Muscle of leg (tissue), 11 donors: ENCODE data around the gene KLHL24. TPM values are rescaled to one million over a fixed set of nuclear protein-coding genes. Genes with fewer than 3 reads are reported as not detected.
"Not testable (repeated sequence)": the region's sequence is repeated elsewhere in the genome, so short reads cannot be mapped to it uniquely, and the experiment has no call there.

ENCODE experiments used
- DNase-seq: peaks from one replicate; pipeline ENCODE4 v3.0.0; 2013
- H3K27ac ChIP-seq: one replicate; pipeline ENCODE4 v1.5.1; 2013; ENCODE audit warnings: mild to moderate bottlenecking, low read length, control low read depth
- H3K27me3 ChIP-seq: one replicate; pipeline ENCODE4 v1.6.1; 2013; ENCODE audit warnings: low read length; ENCODE audit not compliant: control insufficient read depth, insufficient read depth
- H3K36me3 ChIP-seq: one replicate; pipeline ENCODE4 v1.6.1; 2013; ENCODE audit warnings: low read length; ENCODE audit not compliant: control insufficient read depth, insufficient read depth
- H3K4me1 ChIP-seq: one replicate; pipeline ENCODE4 v1.6.1; 2013; ENCODE audit warnings: low read length; ENCODE audit not compliant: control insufficient read depth, insufficient read depth
- H3K4me3 ChIP-seq: one replicate; pipeline ENCODE4 v1.5.1; 2013; ENCODE audit warnings: low read length, control low read depth
- H3K9me3 ChIP-seq: replicated peaks from 2 replicates; pipeline ENCODE4 v1.6.1; 2013; ENCODE audit warnings: low read depth, low read length; ENCODE audit not compliant: control insufficient read depth
- WGBS: methylation state at CpG from one replicate; pipeline ENCODE4 v1.1.5; 2013; ENCODE audit warnings: missing lambda C conversion rate; ENCODE audit not compliant: insufficient coverage; 5-methylcytosine and 5-hydroxymethylcytosine counted together
- polyA plus RNA-seq, 8 donors: library from polyadenylated mRNA; unstranded; fragments of 120-200 nt; gene quantifications; one replicate each; pipeline versions ENCODE4 v1.2.1 to v1.2.3, GENCODE V29; 2013; ENCODE audit warnings: inconsistent platforms in 1 of 8, low replicate concordance in 1 of 8; ENCODE audit not compliant: insufficient read length in 8 of 8, insufficient read depth in 1 of 8
- total RNA-seq: library from RNA; stranded (reverse); fragments of 120-200 nt; gene quantifications from one replicate; pipeline ENCODE4 v1.2.4, GENCODE V29; 2013

The KLHL24 gene
- total and polyA plus RNA-seq, 9 donors: 19.1 to 75.8 (median 25.8) TPM

DNA sequence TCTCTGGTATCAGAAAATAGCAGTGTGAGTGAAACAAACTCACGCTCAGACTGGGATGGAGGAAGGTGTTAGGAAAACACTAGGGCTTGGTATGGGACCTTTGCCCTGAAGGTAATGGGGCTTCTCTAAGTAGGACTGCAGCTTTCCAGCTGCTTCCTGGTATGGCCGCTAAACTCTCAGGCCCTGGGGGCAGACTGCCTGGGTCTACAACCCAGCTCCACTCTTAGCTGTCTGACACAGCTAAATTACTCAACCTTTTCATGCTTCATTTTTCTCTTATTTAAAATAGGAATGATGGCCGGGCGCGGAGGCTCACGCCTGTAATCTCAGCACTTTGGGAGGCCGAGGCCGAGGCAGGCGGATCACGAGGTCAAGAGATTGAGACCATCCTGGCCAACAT lies 57.0 kb downstream of the KLHL24 start:
- Histone ChIP-seq H3K4me3 (no peak overlapping the region), H3K36me3 (no peaks in the 10 kb centered on the region), H3K4me1 (no peaks in the 10 kb centered on the region), H3K27ac (no peak overlapping the region), H3K27me3 (no peaks in the 10 kb centered on the region), H3K9me3 (no peaks in the 10 kb centered on the region)
- 84% methylated on average over 6 of the region's 10 CpGs for WGBS
- DNase-seq: no peak

DNA sequence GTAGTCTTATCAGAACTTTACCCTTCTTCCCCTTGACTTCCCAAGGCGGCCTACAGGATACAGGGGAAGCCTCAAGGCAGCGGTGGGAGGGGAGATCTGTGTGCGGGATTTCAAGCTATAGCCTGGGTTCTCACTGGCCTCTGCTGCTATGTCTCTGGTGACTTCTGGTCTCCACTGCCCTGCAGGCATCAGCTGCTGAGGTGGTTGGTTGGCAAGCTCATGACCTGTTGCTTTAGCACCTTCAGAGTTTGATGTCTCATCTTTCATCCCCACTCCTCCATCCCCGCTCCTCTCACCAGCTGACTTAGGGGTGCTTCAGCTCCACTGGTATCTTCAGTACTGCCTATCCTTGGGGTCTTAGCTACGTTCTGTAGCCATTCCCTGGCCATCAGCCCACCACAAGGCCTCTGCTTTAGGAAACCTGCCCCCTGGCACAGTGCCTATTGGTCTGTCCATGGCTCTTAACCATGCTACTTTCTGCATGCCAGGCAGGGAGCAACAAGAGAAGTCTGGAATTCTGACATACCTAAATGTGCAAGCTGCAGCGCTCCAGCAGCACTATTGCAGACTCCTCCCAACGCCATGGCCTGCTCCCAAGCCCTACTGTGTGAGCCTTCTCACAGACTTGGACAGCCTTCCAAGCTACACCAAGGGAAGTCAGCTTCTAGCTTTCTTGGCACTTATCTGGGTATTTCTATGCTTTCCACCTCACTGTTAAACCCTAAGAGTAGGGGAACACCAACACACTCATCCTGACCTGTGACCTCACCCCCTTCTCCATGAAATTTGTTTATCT lies 60.3 kb downstream of the KLHL24 start:
- peaks cover 9% of the 10 kb centered on the region for H3K4me1 ChIP-seq
- WGBS: 84% methylated on average over 5 of the region's 7 CpGs
- H3K36me3 ChIP-seq: no peaks in the 10 kb centered on the region
- peak; percentile 15 for DNase-seq
- H3K9me3 ChIP-seq: no peaks in the 10 kb centered on the region
- H3K4me3 ChIP-seq: no peak overlapping the region
- no peak overlapping the region for H3K27ac ChIP-seq
- H3K27me3 ChIP-seq: no peaks in the 10 kb centered on the region

DNA sequence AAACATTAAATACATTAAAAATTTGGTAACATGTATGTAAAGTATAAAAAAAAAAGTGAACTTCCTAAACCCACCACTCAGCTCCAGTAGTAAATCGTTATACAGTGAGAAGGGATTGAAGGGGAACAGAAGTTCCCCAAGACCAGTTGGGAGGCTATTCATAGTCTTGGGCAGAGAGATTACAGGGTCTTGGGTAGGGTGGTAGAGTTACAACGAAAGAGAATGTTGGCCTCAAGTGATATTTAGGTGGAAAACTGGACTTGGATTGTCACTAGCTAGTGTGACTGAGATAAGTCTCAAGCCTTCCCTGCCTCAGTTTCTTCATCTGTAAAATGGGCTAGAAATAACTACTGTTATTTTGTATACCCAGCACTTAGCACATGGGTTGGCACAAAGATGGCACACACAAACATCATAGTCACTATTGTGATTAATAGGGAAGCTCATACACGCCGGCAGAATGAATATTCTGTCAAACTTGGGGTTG lies 61.7 kb downstream of the KLHL24 start:
- WGBS: 33% methylated on average over 3 of the region's 4 CpGs
- Histone ChIP-seq H3K4me1 (peaks cover 13% of the 10 kb centered on the region), H3K36me3 (peaks cover 4% of the 10 kb centered on the region), H3K27me3 (no peaks in the 10 kb centered on the region), H3K9me3 (no peaks in the 10 kb centered on the region), H3K27ac (peak overlapping the region; percentile 48), H3K4me3 (peak overlapping the region; percentile 93)
- no peak for DNase-seq

DNA sequence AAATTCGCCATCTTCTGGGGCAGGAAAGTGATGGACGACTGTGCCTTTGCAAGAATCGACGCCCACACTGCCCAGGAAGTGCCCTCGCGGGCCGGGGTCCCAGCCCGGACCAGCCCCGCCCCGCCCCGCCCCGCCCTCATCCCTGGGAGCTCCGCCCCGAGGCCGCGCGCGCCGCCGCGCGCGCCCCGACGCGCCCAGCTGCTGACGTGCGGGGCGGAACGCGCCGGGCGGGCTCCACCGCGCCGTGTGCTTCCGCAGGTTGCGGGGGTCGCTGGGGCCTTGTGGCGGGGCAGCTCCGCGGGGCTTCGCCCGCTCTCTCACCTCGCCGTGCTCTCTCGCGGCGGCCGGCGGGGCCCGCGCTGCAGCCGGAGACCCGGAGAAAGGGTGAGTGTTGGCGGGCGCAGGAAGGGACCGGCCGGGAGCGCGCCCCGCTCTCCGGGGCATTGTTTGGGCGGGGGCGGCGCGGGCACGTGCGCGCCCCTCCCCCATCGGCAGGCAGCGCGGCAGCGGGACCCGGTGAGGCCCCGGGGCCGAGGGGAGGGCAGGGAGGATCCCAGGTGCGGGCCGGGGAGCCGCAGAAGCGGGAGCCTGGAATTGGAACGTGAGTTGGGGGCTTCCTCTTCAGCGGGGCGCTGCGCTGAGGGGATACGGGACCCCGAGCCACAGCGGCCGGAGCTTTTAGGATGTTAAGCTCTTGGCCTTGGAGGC lies 62.3 kb downstream of the KLHL24 start, which contains the start of gene YEATS2:
Gene YEATS2 (plus strand): TSS at position 188 of the 708 bp plus-strand sequence. CDS start 17,366 bp downstream, outside the sequence.
- H3K4me3 ChIP-seq: peak within 1 kb of the TSS; percentile 93
- peaks cover 13% of the 10 kb centered on the region for H3K4me1 ChIP-seq
- H3K36me3 ChIP-seq: peaks cover 5% of the 10 kb centered on the region
- H3K27me3 ChIP-seq: no peaks in the 10 kb centered on the region
- H3K27ac ChIP-seq: peak within 1 kb of the TSS; percentile 95
- DNase-seq: peak; percentile 87
- no peaks in the 10 kb centered on the region for H3K9me3 ChIP-seq
- WGBS: under 1% methylated on average over 86 of the region's 89 CpGs

DNA sequence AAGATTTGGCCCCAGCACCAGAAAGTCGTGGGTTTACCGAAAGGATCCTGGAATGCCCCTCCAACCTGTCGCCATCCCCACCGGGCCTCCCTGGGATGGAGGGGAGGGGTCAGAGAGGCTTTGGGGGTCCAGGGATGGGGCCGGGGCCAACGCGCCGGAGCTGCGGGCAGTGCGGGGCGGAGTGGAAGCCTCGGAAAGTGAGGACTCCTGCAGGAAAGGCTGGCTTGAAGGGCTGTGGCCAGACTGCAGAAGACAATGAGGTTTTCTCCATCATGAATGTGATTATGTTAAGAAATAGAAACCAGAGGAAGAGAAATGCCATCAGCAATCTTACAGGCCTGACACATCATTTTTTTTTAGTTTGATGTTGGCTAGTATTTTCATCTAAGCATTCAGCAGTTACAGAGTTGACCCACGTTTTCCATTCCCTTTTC lies 62.9 kb downstream of the KLHL24 start:
- Histone ChIP-seq H3K9me3 (no peaks in the 10 kb centered on the region), H3K27ac (peak overlapping the region; percentile 95), H3K4me1 (peaks cover 13% of the 10 kb centered on the region), H3K27me3 (no peaks in the 10 kb centered on the region), H3K4me3 (peak overlapping the region; percentile 93), H3K36me3 (peaks cover 5% of the 10 kb centered on the region)
- WGBS: 2% methylated on average over 9 of the region's 13 CpGs
- peak; percentile 56 for DNase-seq

DNA sequence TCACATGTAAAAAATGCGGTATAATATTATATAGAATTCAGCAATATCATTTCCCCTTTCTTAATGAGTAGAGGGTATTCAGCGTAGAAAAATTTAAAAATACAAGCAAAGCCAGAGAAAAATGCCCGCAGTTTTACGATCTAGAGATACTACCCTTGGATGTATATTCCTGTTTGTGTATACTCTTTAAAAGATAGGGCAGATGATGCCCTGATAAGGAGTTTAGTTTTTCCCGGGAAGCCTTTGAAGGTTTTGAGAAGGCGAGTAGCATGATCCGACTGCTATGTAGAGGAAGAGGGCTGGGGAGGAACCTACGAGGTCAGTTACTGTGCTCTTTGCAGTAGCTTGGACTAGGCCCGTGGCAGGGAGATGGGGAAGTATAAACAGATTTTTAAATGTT lies 63.3 kb downstream of the KLHL24 start:
- WGBS: 1% methylated on average over 5 of the region's 9 CpGs
- Histone ChIP-seq H3K4me3 (peak overlapping the region; percentile 93), H3K27me3 (no peaks in the 10 kb centered on the region), H3K4me1 (peaks cover 13% of the 10 kb centered on the region), H3K36me3 (peaks cover 5% of the 10 kb centered on the region), H3K9me3 (no peaks in the 10 kb centered on the region), H3K27ac (peak overlapping the region; percentile 95)
- peak; percentile 70 for DNase-seq

DNA sequence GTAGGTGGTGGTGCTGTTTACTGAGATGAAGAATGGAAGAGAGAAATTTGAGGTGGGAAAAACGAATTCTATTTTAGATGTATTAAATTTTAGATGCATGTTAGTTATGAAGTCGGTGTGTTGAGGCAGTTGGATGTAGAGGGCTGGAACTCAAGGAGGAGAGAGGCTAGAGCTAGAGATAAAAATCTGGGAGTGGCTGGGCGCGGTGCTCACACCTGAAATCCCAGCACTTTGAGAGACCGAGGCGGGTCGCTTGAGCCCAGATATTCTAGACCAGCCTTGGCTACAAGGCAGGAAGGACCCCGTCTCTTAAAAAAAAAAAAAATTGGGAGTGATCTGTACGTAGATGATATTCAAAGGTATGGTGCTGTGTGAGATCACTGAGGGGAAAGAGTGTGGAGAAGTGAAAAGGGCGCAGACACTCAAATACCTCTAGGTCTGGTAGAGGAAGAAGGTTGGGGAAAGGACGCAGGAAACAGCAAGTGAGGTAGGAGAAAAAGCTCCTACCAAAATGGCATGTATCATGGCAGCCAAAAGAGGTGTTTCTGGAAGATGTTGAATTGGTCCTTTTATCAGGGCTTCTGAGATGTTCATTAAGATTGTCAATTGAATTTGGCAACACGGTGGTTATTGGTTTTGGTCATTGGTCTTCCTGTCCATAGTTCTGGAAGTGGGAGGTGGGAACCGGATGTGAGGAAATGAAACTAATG lies 64.0 kb downstream of the KLHL24 start:
- H3K9me3 ChIP-seq: no peaks in the 10 kb centered on the region
- 31% methylated on average over 11 of the region's 13 CpGs for WGBS
- peaks cover 5% of the 10 kb centered on the region for H3K36me3 ChIP-seq
- peak overlapping the region; percentile 93 for H3K4me3 ChIP-seq
- no peak for DNase-seq
- peaks cover 13% of the 10 kb centered on the region for H3K4me1 ChIP-seq
- H3K27me3 ChIP-seq: no peaks in the 10 kb centered on the region
- H3K27ac ChIP-seq: peak overlapping the region; percentile 95

DNA sequence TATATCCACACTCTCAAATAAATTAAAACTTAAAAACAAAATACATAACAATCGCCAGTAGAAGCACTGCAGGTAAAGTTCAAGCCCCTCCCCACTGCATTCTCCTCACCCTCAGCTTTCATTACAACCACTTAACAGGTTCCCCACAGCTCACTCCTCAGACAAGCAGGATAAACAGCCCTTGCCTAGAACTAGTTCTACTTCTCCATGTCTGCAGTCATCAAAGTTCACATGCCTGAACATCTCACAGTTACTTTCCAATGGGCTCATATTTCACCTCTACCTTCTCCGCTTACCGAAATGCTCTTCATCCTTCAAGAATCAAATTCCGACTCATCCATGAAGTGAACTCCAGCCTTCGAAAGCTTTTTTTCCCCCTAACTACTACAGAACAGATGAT lies 66.3 kb downstream of the KLHL24 start:
- Histone ChIP-seq H3K4me3 (no peak overlapping the region), H3K9me3 (no peaks in the 10 kb centered on the region), H3K27me3 (no peaks in the 10 kb centered on the region), H3K27ac (no peak overlapping the region), H3K36me3 (peaks cover 5% of the 10 kb centered on the region), H3K4me1 (peaks cover 13% of the 10 kb centered on the region)
- no peak for DNase-seq
- WGBS: 85% methylated on average over 5 of the region's 5 CpGs

DNA sequence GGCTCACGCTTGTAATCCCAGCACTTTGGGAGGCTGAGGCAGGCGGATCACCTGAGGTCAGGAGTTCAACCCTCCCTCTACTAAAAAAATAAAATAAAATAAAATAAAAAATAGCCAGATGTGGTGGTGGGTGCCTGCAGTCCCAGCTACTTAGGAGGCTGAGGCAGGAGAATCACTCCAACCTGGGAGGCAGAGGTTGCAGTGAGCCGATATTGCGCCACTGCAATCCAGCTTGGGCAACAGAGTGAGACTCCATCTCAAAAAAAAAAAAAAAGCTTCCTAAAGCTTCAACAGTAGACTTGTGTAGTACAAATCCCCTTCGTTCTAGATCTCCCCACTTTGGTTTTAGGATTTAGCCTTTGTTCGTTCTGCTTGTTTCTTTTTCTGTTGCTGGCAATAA lies 68.5 kb downstream of the KLHL24 start:
- H3K27me3 ChIP-seq, H3K27ac ChIP-seq, H3K9me3 ChIP-seq, H3K4me3 ChIP-seq, H3K36me3 ChIP-seq, DNase-seq: not testable (repeated sequence)
- no CpG with 5 or more reads among the region's 6 CpGs for WGBS
- H3K4me1 ChIP-seq: peaks cover 13% of the 10 kb centered on the region

DNA sequence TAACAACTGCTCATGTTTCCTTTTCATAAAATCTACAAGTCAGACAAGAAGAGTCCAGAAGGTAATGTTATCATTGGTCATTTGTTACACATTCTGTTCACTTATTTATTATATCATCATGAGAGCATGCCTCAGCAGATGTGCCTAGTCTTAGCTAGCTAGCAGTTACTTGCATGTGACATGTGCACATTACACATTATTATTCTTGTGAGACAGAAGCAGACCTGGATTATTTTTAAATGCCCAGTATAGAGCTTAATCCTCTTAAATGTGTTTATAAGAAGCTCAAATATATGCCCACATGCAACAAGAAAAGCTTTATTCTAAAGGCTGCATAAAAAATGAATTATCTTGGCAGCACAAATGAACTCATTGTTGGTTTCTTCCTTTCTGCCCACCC lies 74.8 kb downstream of the KLHL24 start:
- Histone ChIP-seq H3K36me3 (no peaks in the 10 kb centered on the region), H3K27me3 (no peaks in the 10 kb centered on the region), H3K4me1 (no peaks in the 10 kb centered on the region), H3K27ac (no peak overlapping the region), H3K4me3 (no peak overlapping the region), H3K9me3 (no peaks in the 10 kb centered on the region)
- no peak for DNase-seq
